Measurements from ENCODE around the gene L2HGDH. TPM values are rescaled to one million over a fixed set of nuclear protein-coding genes. Genes with fewer than 3 reads are reported as not detected.

The L2HGDH gene
- polyA plus RNA-seq, 1 donor (not counting 4 experiments of a cell fraction or from before 2014, with no cell fraction given): 7.9 TPM

GRCh38 chr14:50242096-50242495 lies 69.9 kb downstream of the L2HGDH start:
- H3K27ac ChIP-seq (ENCODE audit: control insufficient read depth, insufficient read depth, low read length): no peak overlapping the region
- H3K4me1 ChIP-seq (ENCODE audit: control insufficient read depth, extremely low read depth, insufficient read depth, low read length): no peaks in the 10 kb centered on the region
- no peaks in the 10 kb centered on the region for H4K20me1 ChIP-seq (ENCODE audit: control insufficient read depth, extremely low read depth, insufficient read depth, low read length)
- H2AFZ ChIP-seq (ENCODE audit: control insufficient read depth, low read length): no peak overlapping the region
- H3K9me1 ChIP-seq (ENCODE audit: control insufficient read depth, extremely low read depth, insufficient read depth, low read length): no peaks in the 10 kb centered on the region
- H3K9ac ChIP-seq (ENCODE audit: control insufficient read depth, extremely low read depth, insufficient read depth, low read length): no peak overlapping the region
- H3K36me3 ChIP-seq (ENCODE audit: control insufficient read depth in 2 of 2, extremely low read depth in 1 of 2, insufficient read depth in 2 of 2, low read length in 2 of 2): peaks cover 0 to 6% of the 10 kb centered on the region in 2 experiments
- TF ChIP-seq, protein P1, sequence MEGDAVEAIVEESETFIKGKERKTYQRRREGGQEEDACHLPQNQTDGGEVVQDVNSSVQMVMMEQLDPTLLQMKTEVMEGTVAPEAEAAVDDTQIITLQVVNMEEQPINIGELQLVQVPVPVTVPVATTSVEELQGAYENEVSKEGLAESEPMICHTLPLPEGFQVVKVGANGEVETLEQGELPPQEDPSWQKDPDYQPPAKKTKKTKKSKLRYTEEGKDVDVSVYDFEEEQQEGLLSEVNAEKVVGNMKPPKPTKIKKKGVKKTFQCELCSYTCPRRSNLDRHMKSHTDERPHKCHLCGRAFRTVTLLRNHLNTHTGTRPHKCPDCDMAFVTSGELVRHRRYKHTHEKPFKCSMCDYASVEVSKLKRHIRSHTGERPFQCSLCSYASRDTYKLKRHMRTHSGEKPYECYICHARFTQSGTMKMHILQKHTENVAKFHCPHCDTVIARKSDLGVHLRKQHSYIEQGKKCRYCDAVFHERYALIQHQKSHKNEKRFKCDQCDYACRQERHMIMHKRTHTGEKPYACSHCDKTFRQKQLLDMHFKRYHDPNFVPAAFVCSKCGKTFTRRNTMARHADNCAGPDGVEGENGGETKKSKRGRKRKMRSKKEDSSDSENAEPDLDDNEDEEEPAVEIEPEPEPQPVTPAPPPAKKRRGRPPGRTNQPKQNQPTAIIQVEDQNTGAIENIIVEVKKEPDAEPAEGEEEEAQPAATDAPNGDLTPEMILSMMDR (optimal IDR thresholded peaks at IDR 0.05 in 1 of 3, IDR thresholded peaks at IDR 0.05 in 1 of 3, conservative IDR thresholded peaks at IDR 0.05 in 1 of 3; ENCODE audit: extremely low read depth in 1 of 3, insufficient read depth in 2 of 3, low read length in 3 of 3): no peak
- no peak for TF ChIP-seq EZH2 (IDR thresholded peaks at IDR 0.05; ENCODE audit: low read length)
- no peaks in the 10 kb centered on the region for H3K79me2 ChIP-seq (ENCODE audit: control insufficient read depth, insufficient read depth, low read length)
- no peak overlapping the region for H3K4me3 ChIP-seq (ENCODE audit: control insufficient read depth in 2 of 3, extremely low read depth in 1 of 3, insufficient read depth in 2 of 3, low read depth in 1 of 3, low read length in 3 of 3)
- no peaks in the 10 kb centered on the region for H3K9me3 ChIP-seq (ENCODE audit: control insufficient read depth, low read depth, low read length)
- DNase-seq (ENCODE audit: low read depth, low spot score): no peak
- no peaks in the 10 kb centered on the region for H3K27me3 ChIP-seq (ENCODE audit: control insufficient read depth, extremely low read depth, insufficient read depth, low read length)
- H3K4me2 ChIP-seq (ENCODE audit: control insufficient read depth, extremely low read depth, insufficient read depth, low read depth, low read length): no peak overlapping the region
- no peak for FAIRE-seq
- dilution Hi-C loops (cut with MboI; ENCODE audit: extremely low pct_ligation_motif_present, low sequenced_read_pairs): no loop called here

- FAIRE-seq: no peak
Measured at GRCh38 chr14:50237427-50237826, 74.6 kb downstream of the L2HGDH start.

More at GRCh38 chr14:50237427-50237826, 74.6 kb downstream of the L2HGDH start:
- Histone ChIP-seq H3K27ac (ENCODE audit: control insufficient read depth, insufficient read depth, low read length) (no peak overlapping the region), H3K9me1 (ENCODE audit: control insufficient read depth, extremely low read depth, insufficient read depth, low read length) (no peaks in the 10 kb centered on the region), H3K27me3 (ENCODE audit: control insufficient read depth, extremely low read depth, insufficient read depth, low read length) (no peaks in the 10 kb centered on the region), H3K4me3 (ENCODE audit: control insufficient read depth in 2 of 3, extremely low read depth in 1 of 3, insufficient read depth in 2 of 3, low read depth in 1 of 3, low read length in 3 of 3) (no peak overlapping the region), H4K20me1 (ENCODE audit: control insufficient read depth, extremely low read depth, insufficient read depth, low read length) (no peaks in the 10 kb centered on the region), H3K9me3 (ENCODE audit: control insufficient read depth, low read depth, low read length) (no peaks in the 10 kb centered on the region), H2AFZ (ENCODE audit: control insufficient read depth, low read length) (no peak overlapping the region), H3K36me3 (ENCODE audit: control insufficient read depth in 2 of 2, extremely low read depth in 1 of 2, insufficient read depth in 2 of 2, low read length in 2 of 2) (no peaks in the 10 kb centered on the region), H3K4me2 (ENCODE audit: control insufficient read depth, extremely low read depth, insufficient read depth, low read depth, low read length) (no peak overlapping the region), H3K79me2 (ENCODE audit: control insufficient read depth, insufficient read depth, low read length) (no peaks in the 10 kb centered on the region), H3K4me1 (ENCODE audit: control insufficient read depth, extremely low read depth, insufficient read depth, low read length) (no peaks in the 10 kb centered on the region), H3K9ac (ENCODE audit: control insufficient read depth, extremely low read depth, insufficient read depth, low read length) (no peak overlapping the region)
- no peak for TF ChIP-seq EZH2 (IDR thresholded peaks at IDR 0.05; ENCODE audit: low read length)
- TF ChIP-seq, protein P1 (optimal IDR thresholded peaks at IDR 0.05 in 1 of 3, IDR thresholded peaks at IDR 0.05 in 1 of 3, conservative IDR thresholded peaks at IDR 0.05 in 1 of 3; ENCODE audit: extremely low read depth in 1 of 3, insufficient read depth in 2 of 3, low read length in 3 of 3): no peak
- DNase-seq (ENCODE audit: low read depth, low spot score): no peak
- dilution Hi-C loops (cut with MboI; ENCODE audit: extremely low pct_ligation_motif_present, low sequenced_read_pairs): no loop called here

All from keratinocyte (primary cell).